Iris pigment epithelial cell (primary cell): ENCODE results near the gene RUNX1.
A peak's percentile ranks its signal among the peaks of the same experiment; 100 is the strongest.

Source experiments
- DNase-seq: peaks from one replicate; pipeline ENCODE4 v3.0.0-alpha.2; 2011; ENCODE audit warnings: low read depth

The RUNX1 gene

GRCh38 chr21:34825101-34825500, 224.0 kb downstream of the RUNX1 start:
- DNase-seq: no peak

DNA sequence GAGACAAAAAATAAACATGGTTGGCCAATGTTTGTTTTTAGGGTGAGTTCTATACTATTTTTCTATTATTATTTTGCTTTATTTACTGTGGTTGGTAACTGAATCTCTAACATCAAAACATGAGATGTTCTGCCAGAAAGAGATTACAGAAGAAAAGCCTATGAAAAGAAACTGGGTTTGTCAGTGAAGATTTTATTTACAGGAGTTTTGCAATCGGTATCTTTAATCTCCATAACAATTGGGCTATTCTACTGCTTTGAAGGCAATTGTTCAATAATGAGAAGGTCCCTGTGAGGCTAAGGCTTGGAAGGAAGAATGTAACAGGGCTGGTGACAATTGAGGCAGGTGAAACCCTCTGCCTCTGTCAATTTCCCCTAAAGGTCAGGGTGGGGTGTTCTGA, 224.8 kb downstream of the RUNX1 start:
- no peak for DNase-seq

GRCh38 chr21:34822942-34823341, 226.2 kb downstream of the RUNX1 start:
- peak; percentile 78 for DNase-seq

DNA sequence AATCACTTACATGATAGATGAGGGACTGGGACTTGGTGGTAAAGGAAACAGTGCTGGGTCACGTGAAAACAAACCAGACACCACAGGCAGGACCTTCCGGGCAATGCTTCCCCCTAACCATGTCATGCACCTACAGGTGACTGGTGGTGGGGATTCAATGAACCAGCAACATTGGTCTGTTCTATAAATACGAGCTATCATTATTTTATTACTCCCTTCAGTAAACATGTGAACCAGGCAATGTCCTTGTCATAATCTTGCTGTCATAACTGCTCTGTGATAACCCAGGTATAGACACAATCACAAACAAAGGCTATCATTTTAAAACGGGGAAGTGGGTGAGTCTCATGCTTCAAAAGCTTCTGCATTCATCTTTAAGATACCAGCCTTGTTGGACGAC, 226.9 kb downstream of the RUNX1 start:
- DNase-seq: no peak

- DNase-seq: no peak
Observed at GRCh38 chr21:34821717-34822116, 227.4 kb downstream of the RUNX1 start.

DNA sequence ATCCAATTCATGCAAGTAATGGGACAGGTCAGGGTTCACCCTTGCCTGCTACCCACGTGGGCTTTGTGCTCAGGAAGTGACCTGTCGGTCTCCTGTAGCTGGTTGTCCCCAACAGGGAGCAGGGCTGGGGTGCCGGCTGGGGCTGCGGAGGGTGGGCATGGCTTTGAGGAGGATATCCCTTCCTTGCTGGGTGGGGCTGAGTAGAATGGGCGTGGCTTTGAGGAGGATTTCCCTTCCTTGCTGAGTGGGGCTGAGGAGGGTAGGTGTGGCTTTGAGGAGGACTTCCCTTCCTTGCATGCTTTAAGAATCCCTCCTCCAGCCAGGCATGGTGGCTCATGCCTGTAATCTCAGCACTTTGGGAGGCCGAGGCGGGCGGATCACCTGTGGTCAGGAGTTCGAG, 229.1 kb downstream of the RUNX1 start:
- no peak for DNase-seq

- DNase-seq: no peak
Observed at GRCh38 chr21:34819357-34819999, 229.6 kb downstream of the RUNX1 start.

DNA sequence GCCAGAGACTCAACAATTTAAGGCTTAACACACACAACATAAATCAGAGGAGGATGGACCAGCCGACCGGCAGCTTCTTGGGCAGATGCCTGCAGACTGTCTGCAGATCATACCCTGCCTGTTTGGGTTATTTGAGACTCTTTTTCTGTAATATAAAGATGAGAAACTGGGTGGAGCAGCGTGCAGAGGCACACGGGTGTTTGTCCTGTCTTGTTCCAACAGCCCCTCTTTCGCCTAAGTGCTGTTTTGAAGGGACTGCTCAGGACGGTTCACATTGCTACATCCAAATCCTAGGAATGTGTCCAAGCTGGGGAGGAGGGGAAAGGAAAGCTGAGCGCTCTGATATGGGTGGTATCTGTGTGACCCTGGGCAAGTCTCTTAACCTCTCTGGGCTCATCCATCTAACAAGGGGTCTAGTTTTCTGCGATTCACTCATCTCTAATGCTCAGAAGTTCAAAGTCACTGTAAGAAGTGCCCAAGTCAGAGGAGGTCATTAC, 230.4 kb downstream of the RUNX1 start:
- no peak for DNase-seq

GRCh38 chr21:34817821-34818661, 231.1 kb downstream of the RUNX1 start:
- no peak for DNase-seq

GRCh38 chr21:34815831-34816705, 233.0 kb downstream of the RUNX1 start:
- DNase-seq: no peak

GRCh38 chr21:34814529-34814951, 234.6 kb downstream of the RUNX1 start:
- no peak for DNase-seq

GRCh38 chr21:34813266-34813894, 235.7 kb downstream of the RUNX1 start:
- peak; percentile 90 for DNase-seq

DNA sequence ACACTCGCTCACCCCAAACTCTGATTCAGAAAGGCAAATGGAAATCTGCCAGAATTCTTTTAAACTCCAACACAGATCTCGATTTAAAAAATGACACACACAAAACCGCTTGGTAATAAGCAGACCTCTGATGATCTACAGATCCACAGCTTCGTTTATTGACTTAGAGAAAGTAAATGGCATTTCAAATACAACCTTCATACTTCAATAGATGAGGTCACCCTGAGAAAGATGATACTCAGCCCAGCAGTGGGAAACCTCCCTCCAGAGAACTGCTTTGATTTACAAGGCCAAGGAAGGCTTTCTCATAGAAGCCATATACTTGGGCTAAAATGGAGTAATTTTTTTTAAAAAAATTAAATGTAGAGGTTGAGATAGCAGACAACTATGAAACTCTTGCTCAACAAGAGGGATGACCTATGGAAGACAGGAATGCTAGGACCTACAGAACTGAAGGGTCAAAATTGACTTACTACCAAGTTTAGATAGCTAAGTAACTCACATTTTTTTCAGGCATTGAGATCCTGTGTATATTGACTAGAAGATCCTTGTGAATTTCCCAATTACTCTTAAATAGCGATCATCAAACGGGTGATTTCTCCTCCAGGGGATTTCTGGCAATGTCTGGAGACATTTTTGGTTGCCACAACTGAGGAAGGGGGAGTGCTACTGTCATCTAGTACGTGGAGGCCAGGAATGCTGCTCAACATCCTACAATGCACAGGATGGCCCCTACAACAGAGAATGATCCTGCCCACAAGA, 236.4 kb downstream of the RUNX1 start:
- DNase-seq: peak; percentile 98

DNA sequence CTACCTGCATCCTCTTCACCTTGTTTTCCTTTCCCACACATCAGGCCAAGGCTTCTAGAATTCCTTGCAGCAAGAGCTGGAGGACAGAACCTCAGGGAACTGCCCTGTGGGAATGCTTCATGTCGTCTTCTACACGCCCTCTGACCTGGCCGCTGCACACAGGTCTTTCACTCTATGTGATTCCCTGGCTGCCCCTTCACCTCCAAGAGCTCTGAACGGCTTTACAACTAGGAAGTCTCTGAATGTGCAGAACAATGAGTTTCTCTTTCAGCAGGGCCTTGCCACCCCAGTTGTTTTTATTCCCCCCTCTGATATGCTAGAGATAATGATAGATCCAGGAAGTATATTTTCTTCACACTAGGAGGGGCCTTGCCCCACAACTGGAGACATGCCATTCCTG, 237.7 kb downstream of the RUNX1 start:
- DNase-seq: no peak

DNA sequence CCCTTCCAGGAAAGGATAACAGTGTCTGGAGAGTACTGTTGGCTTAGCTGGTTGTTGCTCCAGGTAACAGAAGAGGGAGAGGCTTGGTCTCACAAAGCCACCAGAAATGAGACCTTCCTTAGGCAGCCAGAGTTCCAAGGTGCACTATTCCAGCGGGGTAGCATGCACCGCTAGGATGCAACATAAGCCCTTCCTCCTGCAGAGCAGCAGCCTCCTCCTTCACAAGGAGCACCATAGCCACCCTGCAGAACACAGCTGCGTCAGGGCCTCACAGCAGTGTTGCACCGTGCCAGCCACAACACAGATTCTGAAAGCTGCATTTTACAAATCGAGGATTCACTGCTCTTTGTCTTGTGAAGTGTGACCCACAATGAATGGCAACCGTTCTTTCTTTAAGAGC, 238.3 kb downstream of the RUNX1 start:
- no peak for DNase-seq

GRCh38 chr21:34809822-34810221, 239.3 kb downstream of the RUNX1 start:
- DNase-seq: no peak

DNA sequence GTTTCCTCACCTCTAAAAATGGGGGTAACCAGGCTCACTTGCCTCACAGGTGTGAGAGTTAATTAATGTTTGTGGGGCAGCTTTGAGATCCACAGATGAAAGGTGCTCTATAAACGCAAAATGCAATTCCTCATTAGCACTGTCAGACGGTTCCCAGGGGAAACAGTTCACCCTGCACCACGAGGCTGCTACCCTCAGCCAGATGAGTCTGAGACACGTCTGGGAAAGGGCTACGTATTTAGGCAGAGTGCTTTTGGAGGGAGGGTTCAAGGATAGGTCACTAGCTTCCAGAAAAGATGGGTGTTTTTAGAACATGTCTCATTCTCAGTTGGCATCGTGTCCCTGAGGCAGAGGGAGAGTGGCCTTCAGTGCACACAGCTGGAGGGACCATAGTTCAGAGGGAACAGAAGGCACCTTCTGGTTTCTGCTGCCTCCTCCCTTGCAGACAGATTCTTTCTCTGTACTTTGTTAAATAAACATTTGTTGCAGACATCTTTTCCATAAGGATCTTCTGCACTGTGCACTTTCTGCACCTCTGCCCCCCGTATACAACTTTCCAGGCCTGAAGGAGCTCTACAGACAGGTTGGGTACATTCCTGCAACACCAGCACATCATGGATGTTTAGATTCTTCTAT, 240.4 kb downstream of the RUNX1 start:
- peak; percentile 90 for DNase-seq

DNA sequence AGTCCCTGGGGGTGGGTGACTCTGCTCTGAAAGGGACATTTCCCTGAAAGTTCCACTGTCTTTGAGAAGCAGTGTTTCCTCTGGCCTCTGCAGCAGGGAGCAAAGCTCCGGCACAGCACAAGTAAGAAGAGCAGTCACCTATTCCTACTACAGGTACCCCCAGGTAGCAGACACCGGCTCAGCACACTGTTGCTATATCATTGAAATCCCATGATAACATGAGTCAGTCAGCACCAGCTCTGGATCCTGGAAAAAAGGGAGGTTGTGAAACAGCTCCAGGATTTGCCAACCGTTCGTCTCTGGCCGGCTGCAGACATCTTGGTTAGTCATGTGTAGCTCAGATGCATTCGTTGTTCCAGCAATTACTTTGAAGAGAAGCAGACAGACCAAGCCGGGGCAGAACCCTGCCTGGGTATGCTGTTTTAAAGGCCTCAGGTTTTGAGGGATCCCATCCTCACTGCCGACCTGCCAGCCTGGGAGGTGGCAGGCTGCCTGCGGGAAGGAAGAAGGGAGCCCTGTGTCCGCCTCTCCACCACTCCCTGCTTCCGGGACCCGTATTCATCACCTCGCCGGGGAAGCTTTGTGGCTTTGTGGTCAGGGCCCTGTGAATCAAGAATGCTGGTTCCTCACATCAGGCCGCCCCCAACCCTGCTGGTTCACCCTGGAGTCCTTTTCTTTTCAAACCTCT, 241.1 kb downstream of the RUNX1 start:
- DNase-seq: peak; percentile 94

- peak; percentile 99 for DNase-seq
Observed at GRCh38 chr21:34807146-34807880, 241.8 kb downstream of the RUNX1 start.
